Femur (tissue), 1 donor: ENCODE measurements around the gene ECHDC3.
"Not testable (repeated sequence)": the region's sequence is repeated elsewhere in the genome, so short reads cannot be mapped to it uniquely, and the experiment has no call there.

ENCODE experiments used
- DNase-seq: peaks from one replicate; pipeline ENCODE4 v3.0.0-alpha.2; 2017

Gene ECHDC3

GRCh38 chr10:11742009-11742778 lies at the start of gene ECHDC3:
Gene ECHDC3 (plus strand): TSS chr10:11742382. CDS start chr10:11742577, 195 bp downstream.
- peak; percentile 57 for DNase-seq

DNA sequence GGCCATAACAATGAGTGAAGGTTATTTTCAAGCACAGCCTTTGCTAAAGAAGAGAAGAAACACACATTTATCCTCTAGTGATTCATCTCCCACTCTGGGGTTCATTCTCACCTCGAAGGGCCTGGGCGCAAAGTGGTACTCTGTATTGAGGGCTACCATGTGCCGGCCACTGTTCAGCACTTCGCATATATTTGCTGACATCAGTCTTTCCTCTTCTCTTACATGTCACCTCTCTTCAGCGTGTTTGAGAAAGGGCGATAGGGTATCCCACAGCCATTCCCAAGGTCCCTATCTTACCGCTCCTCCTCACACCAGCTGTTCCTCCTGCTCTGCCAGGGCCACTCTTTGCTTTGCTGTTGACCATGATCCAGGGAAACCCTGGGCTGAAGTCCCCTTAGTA lies 48.8 kb upstream of the ECHDC3 start:
- DNase-seq = no peak

DNA sequence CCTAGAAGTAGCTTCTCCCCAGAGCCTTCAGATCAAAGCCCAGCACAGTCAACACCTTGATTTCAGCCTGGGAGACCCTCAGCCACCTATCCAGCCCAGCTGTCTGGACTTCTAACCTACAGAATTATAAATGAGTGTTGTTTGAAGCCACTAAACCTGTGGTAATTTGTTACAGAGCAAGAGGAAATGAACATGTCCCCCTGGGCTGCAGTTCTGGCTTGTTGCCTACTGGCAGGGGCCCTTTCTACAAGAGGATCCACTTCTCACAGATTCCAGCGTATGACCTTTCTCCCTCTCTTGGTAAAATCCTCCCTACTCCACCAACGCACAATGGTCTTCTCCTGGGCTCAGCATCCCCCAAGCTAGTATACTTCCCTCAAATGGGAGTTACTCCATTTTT lies 46.4 kb upstream of the ECHDC3 start:
- DNase-seq = no peak

- no peak for DNase-seq
Measured at GRCh38 chr10:11697718-11698527, 44.3 kb upstream of the ECHDC3 start.

- DNase-seq = no peak
Measured at GRCh38 chr10:11698691-11699549, 43.3 kb upstream of the ECHDC3 start.

- DNase-seq = no peak
Measured at GRCh38 chr10:11699550-11700097, 42.6 kb upstream of the ECHDC3 start.

DNA sequence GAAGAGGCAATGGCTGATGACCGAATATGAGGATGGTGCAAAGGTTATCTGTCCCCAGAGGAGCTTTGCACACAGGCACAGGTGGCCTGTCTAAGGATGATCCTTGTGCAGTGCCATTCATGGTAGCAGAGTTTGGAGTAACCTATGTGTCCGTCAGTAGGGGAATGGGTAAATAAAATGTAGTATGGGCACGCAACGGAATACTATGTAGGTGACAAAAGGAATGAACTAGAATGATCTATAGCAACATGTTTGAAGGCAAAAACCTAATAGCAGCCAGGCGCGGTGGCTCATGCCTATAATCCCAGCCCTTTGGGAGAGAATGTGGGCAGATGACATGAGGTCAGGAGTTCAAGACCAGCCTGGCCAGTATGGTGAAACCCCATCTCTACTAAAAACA lies 41.6 kb upstream of the ECHDC3 start:
- no peak for DNase-seq

DNA sequence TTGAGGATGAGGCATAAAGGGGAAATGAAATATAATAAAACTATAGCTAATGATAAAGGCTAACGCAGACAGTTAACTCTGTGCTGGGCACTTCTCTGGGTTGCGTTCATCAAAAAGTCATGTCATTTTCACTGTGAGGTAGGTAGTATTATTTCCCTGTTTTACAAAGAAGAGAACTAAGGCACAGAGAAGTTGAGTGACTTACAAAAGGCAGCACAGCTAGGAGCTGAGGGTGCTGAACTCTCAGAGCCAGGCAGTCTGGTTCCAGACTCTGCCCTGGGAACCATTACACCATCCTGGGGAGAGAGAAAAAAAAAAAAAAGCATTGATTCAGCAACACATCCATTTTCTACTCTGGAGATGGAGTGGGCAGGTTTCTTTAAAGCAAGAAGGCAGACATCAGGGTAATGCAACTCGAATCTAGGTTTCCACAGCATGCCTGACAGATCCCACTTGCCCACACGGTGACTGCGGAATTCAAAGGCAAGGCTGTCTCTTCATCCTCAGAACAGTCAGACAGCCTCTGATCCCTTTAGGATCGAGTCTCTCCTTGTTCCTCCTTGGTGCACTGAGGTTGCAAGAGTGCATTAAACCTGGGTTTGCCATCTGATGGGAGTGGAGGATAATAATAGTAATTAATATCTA lies 40.6 kb upstream of the ECHDC3 start:
- DNase-seq = no peak

DNA sequence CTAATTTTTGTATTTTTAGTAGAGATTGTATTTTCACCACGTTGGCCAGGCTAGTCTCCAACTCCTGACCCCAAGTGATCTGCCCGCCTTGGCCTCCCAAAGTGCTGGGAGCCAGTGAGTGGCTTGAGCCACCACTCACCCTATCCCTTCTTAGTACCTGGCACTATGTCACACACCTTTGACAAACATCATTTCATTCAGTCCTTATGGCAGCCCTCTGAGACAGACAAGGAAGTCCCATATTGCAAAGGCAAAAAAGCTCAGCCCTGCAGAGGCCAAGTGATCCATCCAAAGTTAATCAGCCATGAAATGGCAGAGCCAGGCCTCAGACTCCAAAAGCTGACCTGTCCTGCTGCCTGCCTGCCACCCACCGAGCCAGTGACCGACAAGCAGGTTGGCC lies 39.9 kb upstream of the ECHDC3 start:
- no peak for DNase-seq

- no peak for DNase-seq
Measured at GRCh38 chr10:11704092-11704491, 38.1 kb upstream of the ECHDC3 start.

DNA sequence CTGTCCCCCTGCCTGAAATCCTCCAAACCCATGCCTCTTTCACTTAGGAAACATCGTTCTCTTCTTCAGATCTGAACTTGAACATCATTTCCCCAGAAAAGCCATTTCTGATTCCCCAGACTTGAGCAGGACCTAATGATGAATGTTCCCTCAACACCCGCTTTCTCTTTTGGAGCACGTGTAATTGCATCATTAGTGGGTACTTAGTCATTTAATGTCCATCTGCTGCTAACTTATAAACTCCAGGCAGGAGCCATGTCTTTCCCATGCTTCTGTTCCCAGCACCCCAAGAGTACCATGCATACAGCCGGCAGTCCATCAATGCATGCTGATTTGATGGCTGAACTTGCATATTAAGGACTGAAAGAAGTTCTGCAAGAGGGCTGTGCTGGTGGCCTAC lies 36.5 kb upstream of the ECHDC3 start:
- no peak for DNase-seq

DNA sequence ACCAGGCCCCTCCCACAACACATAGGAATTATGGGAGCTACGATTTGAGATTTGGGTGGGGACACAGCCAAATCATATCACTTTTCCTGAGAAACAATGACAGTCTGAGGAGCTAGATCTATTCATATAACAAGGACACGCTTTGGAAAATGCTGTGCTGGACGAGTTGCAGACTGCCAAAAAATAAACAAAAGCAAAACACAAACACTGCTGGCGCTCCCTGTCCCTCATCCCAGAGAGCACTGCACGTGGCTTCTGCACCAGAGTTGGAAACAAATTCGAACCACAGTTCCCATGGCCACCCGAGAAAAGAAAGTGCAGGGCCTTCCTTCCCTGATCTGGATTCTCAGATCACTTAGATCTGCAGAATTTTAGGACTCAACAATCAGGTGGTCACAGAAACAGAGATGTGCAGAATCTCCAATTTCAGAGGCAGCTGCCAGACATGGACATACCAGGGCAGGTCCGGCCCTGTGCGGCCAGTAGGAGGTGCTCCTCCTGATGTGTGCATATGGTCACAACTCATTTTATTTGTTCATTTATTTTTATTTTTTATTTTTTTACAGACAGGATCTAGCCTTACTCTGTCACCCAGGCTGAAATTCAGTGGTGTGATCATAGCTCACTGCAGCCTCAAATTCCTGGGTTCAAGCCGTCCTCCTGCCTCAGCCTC lies 35.2 kb upstream of the ECHDC3 start:
- DNase-seq = no peak

GRCh38 chr10:11707624-11708350 lies 34.4 kb upstream of the ECHDC3 start:
- DNase-seq = no peak

DNA sequence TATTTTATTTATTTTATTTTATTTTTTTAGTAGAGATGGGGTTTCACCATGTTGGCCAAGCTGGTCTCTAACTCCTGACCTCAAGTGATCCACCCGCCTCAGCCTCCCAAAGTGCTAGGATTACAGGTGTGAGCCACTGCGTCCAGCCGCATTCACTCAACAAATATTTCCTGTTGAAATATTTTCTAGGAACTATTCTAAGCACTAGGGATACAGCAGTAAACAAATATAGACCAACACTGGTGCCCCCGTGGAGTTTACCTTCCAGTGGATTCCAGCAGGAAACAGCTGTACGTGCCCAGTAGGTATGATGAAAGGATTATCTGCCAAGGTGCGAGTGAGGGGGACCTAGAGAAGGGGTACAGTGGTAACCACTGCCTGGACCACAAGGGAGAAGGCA lies 33.4 kb upstream of the ECHDC3 start:
- DNase-seq = not testable (repeated sequence)

GRCh38 chr10:11712744-11713143 lies 29.4 kb upstream of the ECHDC3 start:
- no peak for DNase-seq

DNA sequence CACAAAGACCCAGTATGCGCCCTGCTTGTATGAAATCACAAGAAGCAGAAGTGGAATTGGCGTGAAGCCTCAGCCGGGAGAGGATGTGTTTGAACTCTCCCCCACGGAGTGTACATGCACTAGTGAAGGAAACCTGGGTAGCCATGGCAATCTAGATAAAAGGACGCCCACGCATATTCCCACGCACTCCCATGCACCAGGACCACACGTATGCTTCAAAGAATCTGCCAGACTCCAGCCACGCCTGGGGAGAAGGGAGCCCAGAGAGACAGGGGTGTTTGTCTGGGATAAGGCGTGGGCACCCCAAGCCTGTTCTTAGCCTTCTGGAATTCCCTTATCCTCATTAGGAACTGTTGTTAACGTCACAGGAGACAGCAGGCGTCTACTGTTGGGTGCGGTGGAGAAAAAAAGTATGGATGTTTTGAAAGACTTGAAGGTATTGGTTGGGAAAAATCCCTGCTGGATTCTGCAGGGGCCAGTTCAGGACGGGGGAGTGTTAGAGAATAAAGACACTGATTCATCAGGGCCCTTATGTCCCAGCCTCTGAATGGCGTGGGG lies 28.9 kb upstream of the ECHDC3 start:
- peak; percentile 47 for DNase-seq

DNA sequence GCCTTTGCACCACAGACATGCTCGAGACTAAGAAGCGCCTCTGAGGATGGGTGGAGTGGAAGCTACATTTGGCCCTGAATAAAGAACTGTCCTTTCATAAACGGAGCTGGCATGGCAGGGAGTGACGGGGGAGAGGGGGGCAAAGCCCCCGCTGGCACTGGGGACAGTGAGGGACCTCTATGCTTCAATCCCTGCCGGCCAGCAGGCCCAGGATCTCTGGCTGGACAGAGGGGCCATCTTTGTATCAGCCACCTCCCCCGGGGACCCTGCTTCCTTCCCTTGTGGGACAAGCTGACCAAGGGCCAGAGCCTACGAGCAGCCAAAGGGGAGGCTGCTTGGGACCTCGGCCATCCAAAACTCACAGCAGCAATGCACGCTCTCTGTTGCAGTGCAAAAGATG lies 28.2 kb upstream of the ECHDC3 start:
- DNase-seq = no peak

DNA sequence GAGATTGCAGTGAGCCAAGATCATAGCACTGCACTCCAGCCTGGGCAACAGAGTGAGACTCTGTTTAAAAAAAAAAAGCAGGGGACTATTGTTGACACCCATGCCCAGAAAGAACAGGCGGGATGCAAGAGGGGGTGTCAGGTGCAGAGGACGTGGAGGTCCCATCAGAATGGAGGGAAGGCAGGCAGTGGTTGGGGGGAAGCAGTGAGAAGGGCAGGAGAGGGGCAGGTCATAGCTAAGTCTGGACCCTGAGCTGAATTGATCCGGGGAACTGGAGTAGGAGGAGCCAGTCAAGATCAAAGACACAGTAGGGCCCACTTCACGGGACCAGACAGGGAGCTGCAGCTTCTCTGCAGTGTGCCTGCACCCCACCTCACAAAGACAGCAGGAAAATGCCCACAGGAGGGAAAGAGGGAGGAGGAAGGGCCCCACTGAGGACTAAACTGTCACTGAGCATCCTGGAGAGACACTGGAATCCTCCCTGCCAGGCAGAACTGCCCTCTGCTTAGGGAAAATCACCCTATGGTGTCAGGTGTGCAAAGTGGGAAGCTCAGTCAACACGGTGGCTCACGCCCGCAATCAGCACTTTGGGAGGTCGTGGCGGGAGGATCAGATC lies 27.3 kb upstream of the ECHDC3 start:
- no peak for DNase-seq

GRCh38 chr10:11715815-11716494 lies 26.2 kb upstream of the ECHDC3 start:
- peak; percentile 69 for DNase-seq

DNA sequence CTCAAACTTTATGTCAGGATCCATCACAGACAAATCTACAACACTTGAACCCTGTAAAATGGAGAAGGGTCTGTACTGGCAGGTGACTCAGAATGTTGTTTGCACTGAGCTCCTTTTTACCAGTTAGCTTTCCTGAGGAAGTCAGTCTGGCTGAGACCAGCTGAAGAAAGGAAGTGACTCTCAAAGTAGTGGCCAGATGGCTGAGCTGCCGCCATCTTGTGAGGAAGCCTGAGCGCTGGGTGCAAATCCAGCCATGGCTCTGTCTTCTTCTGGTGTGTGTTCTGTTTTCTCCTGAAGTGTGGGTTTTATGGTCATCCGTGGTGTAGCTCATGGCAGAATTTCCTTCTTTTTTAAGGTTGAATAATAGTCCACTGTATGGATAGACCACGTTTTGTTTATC lies 25.5 kb upstream of the ECHDC3 start:
- DNase-seq = no peak
